K562 (cell line): Measurements from ENCODE around the gene SELENOW. TPM values are rescaled to one million over a fixed set of nuclear protein-coding genes. Genes with fewer than 3 reads are reported as not detected.
A peak's percentile ranks its signal among the peaks of the same experiment; 100 is the strongest.

Experiments used
- CC2D1A ChIP-seq: fragments of 450-650 bp; IDR thresholded peaks from 2 replicates; pipeline ENCODE4 v1.6.1; 2017; ENCODE audit warnings: mild to moderate bottlenecking
- FIP1L1 ChIP-seq: fragments of 200-400 bp; formaldehyde crosslinking; IDR thresholded peaks from 2 replicates; pipeline ENCODE4 v1.6.1; 2018; ENCODE audit warnings: mild to moderate bottlenecking, low read depth, low read length; ENCODE audit not compliant: poor library complexity, severe bottlenecking
- HNRNPUL1 ChIP-seq: fragments of 200-400 bp; formaldehyde crosslinking; IDR thresholded peaks from 2 replicates; pipeline ENCODE4 v1.6.1; 2017; ENCODE audit warnings: low read length
- KAT7 ChIP-seq: sonication (generic); formaldehyde crosslinking; IDR thresholded peaks from 2 replicates; pipeline ENCODE4 v1.8.0; 2022; ENCODE audit warnings: missing genetic modification reagents, mild to moderate bottlenecking, borderline replicate concordance
- MIER1 ChIP-seq: fragments of 450-650 bp; IDR thresholded peaks from 2 replicates; pipeline ENCODE4 v1.6.1; 2016; ENCODE audit warnings: antibody characterized with exemption, mild to moderate bottlenecking, low read depth
- NFATC3 ChIP-seq: fragments of 450-650 bp; IDR thresholded peaks from 2 replicates; pipeline ENCODE4 v1.6.1; 2017; ENCODE audit warnings: mild to moderate bottlenecking
- RCOR1 ChIP-seq, 2 experiments: IDR thresholded peaks; 2 replicates each; pipeline ENCODE4 v1.6.1; 2012; ENCODE audit warnings: low read depth in 2 of 2, low read length in 2 of 2, borderline replicate concordance in 1 of 2, improper control_type of control experiment in 1 of 2
- SNRNP70 ChIP-seq: fragments of 200-400 bp; formaldehyde crosslinking; optimal IDR thresholded peaks from 2 replicates; pipeline ENCODE3; 2017; ENCODE audit warnings: low read depth, low read length
- SPI1 ChIP-seq: IDR thresholded peaks from 2 replicates; pipeline ENCODE4 v1.6.1; 2011; ENCODE audit warnings: low read depth, low read length, control low read depth, borderline replicate concordance
- SRSF1 ChIP-seq: fragments of 200-400 bp; formaldehyde crosslinking; IDR thresholded peaks from 2 replicates; pipeline ENCODE4 v1.6.1; 2017; ENCODE audit warnings: mild to moderate bottlenecking, low read depth, low read length, moderate library complexity
- ZNF165 ChIP-seq: fragments of 250-450 bp; sonication (Bioruptor Pico); IDR thresholded peaks from 2 replicates; pipeline ENCODE4 v1.4.0; 2020; ENCODE audit warnings: borderline replicate concordance
- ZNF175 ChIP-seq: fragments of 200-800 bp; sonication (Bioruptor generic); IDR thresholded peaks from 2 replicates; pipeline ENCODE4 v1.6.1; 2016; ENCODE audit warnings: low read depth, mild to moderate bottlenecking, missing genetic modification characterization, missing compliant biosample characterization
- ZNF224 ChIP-seq: sonication (generic); formaldehyde crosslinking; IDR thresholded peaks from 2 replicates; pipeline ENCODE4 v1.8.0; 2022; ENCODE audit warnings: mild to moderate bottlenecking, missing genetic modification reagents
- ZNF561 ChIP-seq: fragments of 450-650 bp; formaldehyde crosslinking; conservative IDR thresholded peaks from 2 replicates; pipeline ENCODE4 v1.4.0; 2020; ENCODE audit warnings: mild to moderate bottlenecking, moderate library complexity
- ZNF668 ChIP-seq: fragments of 250-450 bp; sonication (Bioruptor Pico); IDR thresholded peaks from 2 replicates; pipeline ENCODE4 v1.8.0; 2022; ENCODE audit warnings: mild to moderate bottlenecking, inconsistent platforms
- polyA plus RNA-seq, 8 experiments: library from polyadenylated mRNA; depleted of rRNA in 4 of 8; stranded (reverse) in 5 of 8; unstranded in 3 of 8; fragments of >200 nt; fragmentation: Nextera tagmentation in 2 of 8; fragmentation: Illumina TruSeq in 1 of 8; extraction: Ambion mirVana in 2 of 8; extraction: Trizol in 1 of 8; gene quantifications; 2 replicates each; pipeline versions ENCODE4 v1.2.1 to v1.2.3, GENCODE V29; 2011 to 2014; ENCODE audit warnings: inconsistent platforms in 1 of 8, missing spikeins in 1 of 8
- total RNA-seq, 7 experiments: library from RNA; depleted of rRNA in 6 of 7; stranded (reverse); fragments of >200 nt in 6 of 7; fragmentation: Illumina TruSeq in 2 of 7; extraction: Trizol in 2 of 7; gene quantifications; 2 replicates each; pipeline versions ENCODE4 v1.2.1 to v1.2.3, GENCODE V29; 2011 to 2021; ENCODE audit warnings: low replicate concordance in 1 of 7
- TF ChIP-seq, protein P1 (sequence below): fragments of 250-450 bp; sonication (Bioruptor Pico); IDR thresholded peaks from 2 replicates; pipeline ENCODE4 v1.4.0; 2020; ENCODE audit warnings: borderline replicate concordance
- TF ChIP-seq, protein P2 (sequence below): conservative IDR thresholded peaks from 2 replicates; pipeline ENCODE4 v1.6.1; 2011; ENCODE audit warnings: low read depth, mild to moderate bottlenecking, low read length; ENCODE audit not compliant: control insufficient read depth
- TF ChIP-seq, protein P3 (sequence below): fragments of 250-450 bp; sonication (Bioruptor Pico); IDR thresholded peaks from 2 replicates; pipeline ENCODE4 v1.4.0; 2020; ENCODE audit warnings: mild to moderate bottlenecking, moderate library complexity, borderline replicate concordance
- TF ChIP-seq, protein P4 (sequence below): sonication (generic); formaldehyde crosslinking; IDR thresholded peaks from 2 replicates; pipeline ENCODE4 v1.9.0; 2022; ENCODE audit warnings: mild to moderate bottlenecking, missing genetic modification reagents
- TF ChIP-seq, protein P5 (sequence below): fragments of 450-650 bp; IDR thresholded peaks from 2 replicates; pipeline ENCODE4 v1.6.1; 2016; ENCODE audit warnings: missing biosample characterization, missing genetic modification characterization

The SELENOW gene
- total and polyA plus RNA-seq, 9 of the 15 experiments (the other 6 are each of a cell fraction or from before 2014, with no cell fraction given), result 91.9 to 279 (median 156) TPM

DNA sequence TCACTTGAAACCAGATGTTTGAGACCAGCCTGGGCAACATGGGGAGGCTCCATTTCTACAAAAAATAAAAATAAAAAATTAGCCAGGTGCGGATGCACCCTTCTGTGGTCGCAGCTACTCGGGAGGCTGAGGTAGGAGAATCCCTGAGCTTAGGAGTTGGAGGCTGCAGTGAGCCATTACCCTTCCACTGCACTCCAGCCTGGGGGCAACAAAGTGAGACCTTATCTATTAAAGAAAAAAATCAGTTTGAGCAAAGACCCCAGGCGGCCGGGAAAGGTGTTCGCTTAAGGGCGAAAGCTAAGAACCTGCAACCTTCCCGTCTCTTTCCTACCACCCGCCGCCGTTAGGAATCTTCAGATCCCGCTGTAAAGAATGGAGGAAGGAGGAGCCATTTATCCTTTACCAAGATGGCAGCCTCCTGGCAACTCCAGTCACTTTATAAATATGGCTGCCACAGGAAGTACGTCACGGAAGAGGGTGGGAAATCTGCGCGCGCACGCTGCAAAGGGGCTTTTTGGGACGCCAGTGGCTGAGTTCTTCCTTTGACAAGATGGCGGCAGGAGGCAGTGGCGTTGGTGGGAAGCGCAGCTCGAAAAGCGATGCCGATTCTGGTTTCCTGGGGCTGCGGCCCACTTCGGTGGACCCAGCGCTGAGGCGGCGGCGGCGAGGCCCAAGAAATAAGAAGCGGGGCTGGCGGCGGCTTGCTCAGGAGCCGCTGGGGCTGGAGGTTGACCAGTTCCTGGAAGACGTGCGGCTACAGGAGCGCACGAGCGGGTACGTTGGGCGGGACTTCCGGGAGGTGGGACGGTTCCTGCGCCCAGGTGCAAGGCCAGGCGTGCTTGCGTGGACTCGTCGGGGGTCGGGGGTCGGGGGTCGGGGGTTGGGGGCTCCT is 33.2 kb upstream of the SELENOW start, which contains the start of gene NOP53 (continued):
- no peak for TF ChIP-seq SNRNP70
- TF ChIP-seq FIP1L1, result peak; percentile 89
- TF ChIP-seq SRSF1, result no peak
- no peak for TF ChIP-seq RCOR1 (IDR thresholded peaks at IDR 0.05; ENCODE audit: borderline replicate concordance in 1 of 2, low read depth in 2 of 2, low read length in 2 of 2)
- no peak for TF ChIP-seq SPI1
- no peak for TF ChIP-seq ZNF224 (CRISPR knock-in tag)
- no peak for TF ChIP-seq CC2D1A
- TF ChIP-seq NFATC3, result no peak
- no peak for TF ChIP-seq ZNF165 (CRISPR knock-in tag)
- TF ChIP-seq ZNF668 (CRISPR knock-in tag), result no peak
- no peak for TF ChIP-seq ZNF561 (CRISPR knock-in tag)
- TF ChIP-seq, protein P1, sequence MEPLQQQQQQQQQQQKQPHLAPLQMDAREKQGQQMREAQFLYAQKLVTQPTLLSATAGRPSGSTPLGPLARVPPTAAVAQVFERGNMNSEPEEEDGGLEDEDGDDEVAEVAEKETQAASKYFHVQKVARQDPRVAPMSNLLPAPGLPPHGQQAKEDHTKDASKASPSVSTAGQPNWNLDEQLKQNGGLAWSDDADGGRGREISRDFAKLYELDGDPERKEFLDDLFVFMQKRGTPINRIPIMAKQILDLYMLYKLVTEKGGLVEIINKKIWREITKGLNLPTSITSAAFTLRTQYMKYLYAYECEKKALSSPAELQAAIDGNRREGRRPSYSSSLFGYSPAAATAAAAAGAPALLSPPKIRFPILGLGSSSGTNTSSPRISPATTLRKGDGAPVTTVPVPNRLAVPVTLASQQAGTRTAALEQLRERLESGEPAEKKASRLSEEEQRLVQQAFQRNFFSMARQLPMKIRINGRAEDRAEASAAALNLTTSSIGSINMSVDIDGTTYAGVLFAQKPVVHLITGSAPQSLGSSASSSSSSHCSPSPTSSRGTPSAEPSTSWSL (CRISPR knock-in tag), result no peak
- TF ChIP-seq, protein P2, sequence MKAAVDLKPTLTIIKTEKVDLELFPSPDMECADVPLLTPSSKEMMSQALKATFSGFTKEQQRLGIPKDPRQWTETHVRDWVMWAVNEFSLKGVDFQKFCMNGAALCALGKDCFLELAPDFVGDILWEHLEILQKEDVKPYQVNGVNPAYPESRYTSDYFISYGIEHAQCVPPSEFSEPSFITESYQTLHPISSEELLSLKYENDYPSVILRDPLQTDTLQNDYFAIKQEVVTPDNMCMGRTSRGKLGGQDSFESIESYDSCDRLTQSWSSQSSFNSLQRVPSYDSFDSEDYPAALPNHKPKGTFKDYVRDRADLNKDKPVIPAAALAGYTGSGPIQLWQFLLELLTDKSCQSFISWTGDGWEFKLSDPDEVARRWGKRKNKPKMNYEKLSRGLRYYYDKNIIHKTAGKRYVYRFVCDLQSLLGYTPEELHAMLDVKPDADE, result peak; percentile 74
- TF ChIP-seq, protein P3, sequence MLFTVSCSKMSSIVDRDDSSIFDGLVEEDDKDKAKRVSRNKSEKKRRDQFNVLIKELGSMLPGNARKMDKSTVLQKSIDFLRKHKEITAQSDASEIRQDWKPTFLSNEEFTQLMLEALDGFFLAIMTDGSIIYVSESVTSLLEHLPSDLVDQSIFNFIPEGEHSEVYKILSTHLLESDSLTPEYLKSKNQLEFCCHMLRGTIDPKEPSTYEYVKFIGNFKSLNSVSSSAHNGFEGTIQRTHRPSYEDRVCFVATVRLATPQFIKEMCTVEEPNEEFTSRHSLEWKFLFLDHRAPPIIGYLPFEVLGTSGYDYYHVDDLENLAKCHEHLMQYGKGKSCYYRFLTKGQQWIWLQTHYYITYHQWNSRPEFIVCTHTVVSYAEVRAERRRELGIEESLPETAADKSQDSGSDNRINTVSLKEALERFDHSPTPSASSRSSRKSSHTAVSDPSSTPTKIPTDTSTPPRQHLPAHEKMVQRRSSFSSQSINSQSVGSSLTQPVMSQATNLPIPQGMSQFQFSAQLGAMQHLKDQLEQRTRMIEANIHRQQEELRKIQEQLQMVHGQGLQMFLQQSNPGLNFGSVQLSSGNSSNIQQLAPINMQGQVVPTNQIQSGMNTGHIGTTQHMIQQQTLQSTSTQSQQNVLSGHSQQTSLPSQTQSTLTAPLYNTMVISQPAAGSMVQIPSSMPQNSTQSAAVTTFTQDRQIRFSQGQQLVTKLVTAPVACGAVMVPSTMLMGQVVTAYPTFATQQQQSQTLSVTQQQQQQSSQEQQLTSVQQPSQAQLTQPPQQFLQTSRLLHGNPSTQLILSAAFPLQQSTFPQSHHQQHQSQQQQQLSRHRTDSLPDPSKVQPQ (CRISPR knock-in tag), result no peak
- TF ChIP-seq HNRNPUL1, result no peak
- TF ChIP-seq KAT7 (CRISPR knock-in tag), result 0 out of 2 replicates have a peak, but pooled peaks have one; percentile 66
- TF ChIP-seq, protein P4, sequence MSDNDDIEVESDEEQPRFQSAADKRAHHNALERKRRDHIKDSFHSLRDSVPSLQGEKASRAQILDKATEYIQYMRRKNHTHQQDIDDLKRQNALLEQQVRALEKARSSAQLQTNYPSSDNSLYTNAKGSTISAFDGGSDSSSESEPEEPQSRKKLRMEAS (CRISPR knock-in tag), result no peak; the same call in 1 of the 2 replicates
- peak; percentile 43; the same call in 1 of the 2 replicates for TF ChIP-seq ZNF175 (CRISPR knock-in tag)
- TF ChIP-seq, protein P5, sequence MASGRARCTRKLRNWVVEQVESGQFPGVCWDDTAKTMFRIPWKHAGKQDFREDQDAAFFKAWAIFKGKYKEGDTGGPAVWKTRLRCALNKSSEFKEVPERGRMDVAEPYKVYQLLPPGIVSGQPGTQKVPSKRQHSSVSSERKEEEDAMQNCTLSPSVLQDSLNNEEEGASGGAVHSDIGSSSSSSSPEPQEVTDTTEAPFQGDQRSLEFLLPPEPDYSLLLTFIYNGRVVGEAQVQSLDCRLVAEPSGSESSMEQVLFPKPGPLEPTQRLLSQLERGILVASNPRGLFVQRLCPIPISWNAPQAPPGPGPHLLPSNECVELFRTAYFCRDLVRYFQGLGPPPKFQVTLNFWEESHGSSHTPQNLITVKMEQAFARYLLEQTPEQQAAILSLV (tag), result no peak
- TF ChIP-seq MIER1, result no peak
